Activated CD8-positive, alpha-beta memory T cell treated with anti-CD3 and anti-CD28 coated beads, Interleukin-2, amount 50 U/mL, for 24 hours (primary cell): ENCODE data around the gene CBR4.

ENCODE experiments used
- DNase-seq: peaks from one replicate; pipeline ENCODE4 v3.0.0-alpha.2; 2020; ENCODE audit errors: extremely low read depth

CBR4 gene

DNA sequence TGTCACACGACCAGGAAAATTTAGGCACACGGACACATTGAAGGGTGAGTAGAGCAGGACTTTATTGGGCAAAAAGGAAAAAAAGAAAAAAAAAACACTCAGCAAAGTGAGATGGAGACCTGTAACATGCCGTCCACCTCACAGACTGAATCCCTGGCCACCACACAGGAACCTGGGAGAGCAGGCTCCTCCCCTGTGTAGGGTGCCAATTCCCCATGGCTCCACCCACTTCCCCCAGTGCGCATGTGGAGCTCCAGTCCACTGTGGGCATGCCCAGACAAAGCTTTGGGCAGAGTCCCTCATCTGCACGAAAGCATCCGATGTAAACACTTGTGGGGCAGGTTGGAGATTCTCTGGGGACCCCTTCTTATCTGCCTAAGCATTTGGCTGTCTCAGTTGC lies 23.6 kb upstream of the CBR4 start:
- DNase-seq: no peak

DNA sequence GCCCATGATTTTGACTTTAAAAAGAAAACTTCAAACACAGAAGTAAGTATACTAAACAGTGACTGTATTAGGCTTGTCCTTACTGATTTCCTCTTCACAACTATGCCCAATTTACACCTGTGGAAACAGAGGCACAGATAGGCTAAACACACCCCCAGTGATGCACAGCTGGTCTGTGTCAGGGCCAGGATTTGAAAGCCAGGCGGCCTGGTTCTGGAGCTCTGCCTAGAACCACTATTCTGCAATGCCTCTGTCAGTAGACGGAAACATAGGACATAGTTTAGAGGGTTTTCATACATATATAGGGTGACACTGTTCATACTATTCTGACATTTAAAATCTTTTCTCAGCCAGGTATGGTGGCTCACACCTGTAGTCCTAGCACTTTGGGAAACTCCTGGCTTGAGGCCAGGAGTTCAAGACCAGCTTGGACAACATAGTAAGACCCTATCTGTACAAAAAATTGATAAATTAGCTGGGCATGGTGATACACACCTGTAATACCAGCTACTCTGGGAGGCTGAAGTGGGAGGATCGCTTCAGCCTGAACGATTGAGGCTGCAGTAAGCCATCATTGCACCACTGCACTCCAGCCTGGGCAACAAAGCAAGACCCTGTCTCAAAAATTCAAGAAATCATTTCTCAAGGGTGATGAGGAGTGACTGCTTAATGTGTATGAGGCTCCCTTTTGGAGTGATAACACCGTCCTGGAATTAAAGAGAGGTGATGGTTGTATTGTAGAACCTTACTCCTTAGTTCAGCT lies 23.0 kb upstream of the CBR4 start:
- DNase-seq: no peak

DNA sequence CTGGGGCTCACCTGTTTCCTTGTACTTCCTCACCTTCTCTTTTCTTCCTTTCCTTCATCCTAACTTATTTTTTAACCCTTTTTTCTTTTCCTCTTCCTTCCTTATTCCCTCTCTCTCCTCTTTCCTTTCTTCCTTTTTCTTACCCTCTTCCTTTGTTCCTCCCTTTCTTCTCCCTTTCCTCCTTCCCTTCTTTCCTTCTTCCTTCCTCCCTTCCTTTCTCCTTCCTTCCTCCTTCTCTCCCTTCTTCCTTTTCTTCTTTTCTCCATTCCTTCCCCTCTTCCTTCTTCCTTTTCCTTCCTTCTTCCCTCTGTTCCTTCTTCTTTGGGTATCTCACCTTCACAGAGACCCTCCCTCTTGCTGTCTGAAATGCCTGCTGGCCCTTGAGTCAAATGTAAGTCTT lies 22.1 kb upstream of the CBR4 start:
- DNase-seq: no peak

DNA sequence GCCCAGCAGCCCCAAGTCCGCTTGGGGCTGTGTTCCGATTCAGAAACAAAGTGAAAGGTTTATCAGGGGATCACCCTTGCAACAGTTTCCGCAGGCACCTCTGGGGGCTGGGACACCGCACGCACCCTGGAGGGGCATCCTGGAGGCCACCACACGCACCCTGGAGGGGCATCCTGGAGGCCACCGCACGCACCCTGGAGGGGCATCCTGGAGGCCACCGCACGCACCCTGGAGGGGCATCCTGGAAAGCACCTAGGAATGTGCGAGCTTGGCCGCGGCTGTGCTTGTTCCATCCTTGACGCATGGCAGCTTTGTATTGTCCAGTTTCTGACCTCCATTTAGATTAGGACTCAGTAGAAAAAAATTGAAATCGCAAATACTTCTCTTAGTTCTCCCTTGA lies 21.3 kb upstream of the CBR4 start:
- no peak for DNase-seq

DNA sequence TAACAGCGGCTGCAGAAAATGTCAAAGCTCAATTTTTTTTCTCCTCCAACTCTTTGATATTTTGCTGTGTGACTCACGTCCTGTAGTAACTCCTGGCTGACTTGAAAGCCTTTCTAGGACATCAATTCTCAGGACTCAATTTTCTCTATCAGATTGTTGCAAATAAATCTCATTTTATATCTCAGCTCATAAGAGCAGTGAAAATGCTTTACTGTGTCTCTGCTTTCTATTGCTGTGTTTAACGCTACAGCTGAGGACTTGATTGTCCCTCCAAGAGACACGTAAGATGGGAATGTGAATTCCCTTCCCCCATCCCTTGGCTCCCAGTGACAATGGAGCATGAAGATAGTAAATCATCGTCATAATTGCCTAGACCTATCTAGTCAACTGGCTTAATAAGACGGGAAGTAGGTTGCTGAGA lies 20.5 kb upstream of the CBR4 start:
- DNase-seq: no peak

DNA sequence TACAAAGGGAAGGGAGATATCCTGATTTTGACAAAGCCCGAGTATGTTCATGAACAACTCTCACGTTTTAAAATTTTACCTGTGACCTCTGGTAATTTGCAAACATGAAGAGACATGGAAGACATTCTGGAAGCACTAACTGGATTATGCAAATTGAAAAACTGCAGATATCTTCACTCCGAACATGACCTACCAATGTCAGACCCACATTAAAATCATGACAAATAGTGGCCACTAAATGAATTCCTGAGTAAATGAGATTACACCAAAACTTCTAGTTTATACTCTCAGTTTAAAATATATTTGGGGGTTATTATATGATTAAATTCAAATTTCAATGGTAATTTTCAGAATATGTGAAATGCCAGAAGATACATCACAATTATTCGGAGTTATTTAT lies 19.9 kb upstream of the CBR4 start:
- DNase-seq: no peak

DNA sequence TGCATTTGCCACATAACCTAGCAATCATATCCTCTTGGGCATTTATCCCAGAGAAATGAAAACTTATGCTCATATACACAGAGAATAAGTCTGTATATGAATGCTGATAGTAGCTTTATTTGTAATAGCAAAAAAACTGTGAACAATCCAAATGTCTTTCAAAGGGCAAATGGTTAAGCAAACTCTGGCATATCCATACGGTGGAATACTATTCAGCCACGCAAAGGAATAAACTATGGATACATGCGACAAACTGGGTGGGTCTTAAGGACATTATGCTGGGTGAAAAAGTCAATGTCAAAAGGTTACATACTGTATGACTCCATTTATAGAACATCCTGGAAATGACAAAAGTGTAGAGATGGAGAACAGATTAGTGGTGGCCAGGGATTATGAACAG lies 17.6 kb upstream of the CBR4 start:
- no peak for DNase-seq

DNA sequence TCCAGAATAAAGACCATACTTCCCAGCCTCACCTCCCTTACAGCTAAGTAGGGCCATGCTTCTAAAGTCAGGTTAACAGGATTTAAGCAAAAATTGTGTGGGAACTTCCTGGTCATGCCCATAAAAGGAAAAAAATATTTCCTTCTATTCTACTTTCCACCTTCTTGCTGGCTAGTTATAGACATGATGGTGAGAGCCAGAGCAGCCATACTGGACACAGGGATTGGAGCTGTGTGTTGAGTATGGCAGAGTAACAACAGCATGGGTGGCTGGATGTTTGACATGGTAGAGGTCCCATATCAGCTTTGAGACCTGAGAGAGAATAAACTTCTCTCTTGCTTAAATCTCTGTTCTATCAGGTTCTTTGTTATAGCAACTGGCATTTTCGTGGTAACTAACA lies 15.1 kb upstream of the CBR4 start:
- DNase-seq: no peak

DNA sequence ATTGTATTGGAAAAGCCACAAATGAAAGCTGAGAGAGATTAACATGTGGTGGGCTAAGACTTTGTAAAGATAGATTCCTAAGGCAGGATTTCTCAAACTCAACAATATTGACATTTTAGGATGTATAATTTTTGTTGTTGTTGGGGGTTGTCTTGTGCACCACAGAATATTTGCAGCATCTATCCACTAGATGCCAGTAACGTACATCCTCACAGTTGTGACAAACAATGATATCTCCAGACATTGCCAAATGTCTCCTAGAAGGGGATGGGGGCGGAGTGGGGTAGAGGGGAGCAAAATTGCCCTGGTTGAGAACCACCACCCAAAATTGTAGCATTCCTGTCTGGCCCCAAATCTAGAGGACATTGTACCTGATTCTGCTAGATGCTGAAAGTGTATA lies 14.7 kb upstream of the CBR4 start:
- DNase-seq: no peak

DNA sequence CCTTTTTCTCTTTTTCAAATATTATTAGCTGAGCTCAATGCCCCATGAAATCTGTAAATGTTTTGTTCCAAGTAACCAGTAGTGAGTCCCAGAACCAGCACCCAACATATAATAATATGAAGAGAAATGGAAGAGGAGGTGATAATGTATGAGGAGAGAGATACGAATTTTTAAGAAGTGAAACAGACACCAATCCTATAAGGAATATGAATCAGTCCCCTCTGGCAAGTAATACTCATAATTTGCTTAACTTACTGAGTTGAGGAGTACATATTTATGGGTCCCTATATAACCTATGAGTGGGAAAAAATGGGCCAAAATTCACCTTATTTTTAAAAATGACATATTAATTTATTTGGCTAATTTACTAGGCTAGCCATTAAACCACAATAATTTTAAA lies 8.4 kb upstream of the CBR4 start:
- no peak for DNase-seq

DNA sequence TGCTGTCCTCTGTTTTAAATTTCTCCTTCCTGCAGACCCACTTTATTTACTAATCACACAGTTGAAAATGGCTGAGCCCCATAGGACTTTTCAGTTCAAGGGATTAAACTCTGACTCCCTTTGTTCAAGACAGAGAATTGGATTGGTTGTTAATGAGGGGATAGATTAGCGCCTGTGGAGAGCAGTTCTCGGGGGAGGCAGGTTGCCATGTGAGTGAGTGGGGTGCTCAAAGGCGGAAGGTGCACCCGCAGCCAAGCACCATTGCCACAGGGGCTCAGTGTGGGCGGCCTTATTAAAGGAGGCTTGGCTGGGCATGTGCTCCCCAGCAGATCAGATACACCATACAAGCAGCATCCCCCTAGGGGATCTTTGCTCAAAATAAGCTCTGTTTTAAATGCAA lies 7.9 kb upstream of the CBR4 start:
- DNase-seq: no peak

DNA sequence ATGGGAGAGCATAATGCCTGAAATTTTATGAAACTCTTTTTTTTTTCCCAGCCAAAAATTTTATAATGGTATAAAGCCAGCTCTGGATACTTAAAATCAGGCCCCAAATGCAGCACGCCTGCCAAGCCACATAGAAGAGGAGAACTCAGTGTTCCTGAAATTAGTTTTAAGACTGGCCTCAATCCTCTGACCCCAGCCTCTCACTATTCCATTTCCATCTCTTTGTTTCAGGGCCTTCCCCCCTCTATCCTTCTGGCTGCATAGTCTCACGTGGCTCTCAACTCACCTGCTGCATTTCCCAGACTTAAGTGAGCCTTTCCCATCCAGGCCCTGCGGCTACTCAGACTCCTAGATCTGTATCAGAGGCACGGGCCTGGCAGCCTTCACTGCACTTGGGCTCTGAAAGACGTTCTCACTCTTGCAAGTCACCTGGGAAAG lies 5.2 kb upstream of the CBR4 start:
- DNase-seq: no peak

DNA sequence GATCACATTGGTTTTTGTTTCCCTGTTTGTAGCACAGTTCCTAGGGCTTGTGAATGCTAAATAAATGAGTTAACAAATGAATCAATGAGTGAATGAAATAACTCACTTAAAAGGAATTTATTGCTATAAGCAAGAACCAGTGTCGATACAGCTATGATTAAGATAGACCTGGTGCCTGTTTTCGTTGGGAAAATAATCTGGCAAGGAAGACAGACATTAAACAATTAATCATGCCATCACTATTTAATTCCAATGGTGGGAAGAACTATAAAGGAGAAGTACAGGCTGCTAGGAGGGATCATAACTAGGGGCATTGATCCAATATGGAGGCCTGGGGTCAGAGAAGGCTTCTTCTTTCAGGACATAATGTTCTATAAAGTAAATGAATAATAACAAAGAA lies 4.5 kb upstream of the CBR4 start:
- no peak for DNase-seq

DNA sequence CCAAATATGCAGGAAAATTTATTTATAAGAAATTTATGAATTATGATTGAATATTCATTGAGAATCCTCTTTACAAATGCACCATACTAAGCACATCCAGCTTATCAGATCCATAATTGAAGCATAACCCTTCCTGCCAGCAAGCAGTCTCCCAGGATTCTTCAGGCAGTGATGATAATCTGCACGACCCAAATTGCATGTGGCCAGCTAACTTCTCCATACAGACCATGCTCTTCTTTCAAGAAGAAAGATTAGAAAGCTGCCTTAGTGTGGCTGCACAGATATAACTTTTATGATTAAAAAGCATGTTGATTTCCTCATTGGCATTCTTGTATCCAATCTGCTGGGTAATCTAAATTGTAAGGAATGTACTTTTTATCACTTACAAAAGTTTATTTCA lies 3.3 kb upstream of the CBR4 start:
- DNase-seq: no peak

DNA sequence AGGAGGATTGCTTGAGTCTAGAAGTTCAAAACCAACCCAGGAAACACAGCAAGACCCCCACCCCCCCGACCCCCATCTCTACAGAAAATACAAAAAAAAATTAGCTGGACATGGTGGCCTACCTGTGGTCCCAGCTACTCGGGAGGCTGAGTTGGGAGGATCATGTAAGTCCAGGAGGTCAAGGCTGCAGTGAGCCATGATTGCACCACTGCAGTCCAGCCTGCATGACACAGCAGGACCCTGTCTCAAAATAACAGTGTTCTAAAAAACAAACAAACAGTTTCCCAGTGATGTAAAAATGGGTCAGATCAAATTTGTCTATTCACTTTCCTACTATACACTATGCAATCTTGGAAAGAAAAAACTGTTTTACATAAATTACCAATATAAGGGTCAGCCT lies 2.0 kb upstream of the CBR4 start:
- no peak for DNase-seq

DNA sequence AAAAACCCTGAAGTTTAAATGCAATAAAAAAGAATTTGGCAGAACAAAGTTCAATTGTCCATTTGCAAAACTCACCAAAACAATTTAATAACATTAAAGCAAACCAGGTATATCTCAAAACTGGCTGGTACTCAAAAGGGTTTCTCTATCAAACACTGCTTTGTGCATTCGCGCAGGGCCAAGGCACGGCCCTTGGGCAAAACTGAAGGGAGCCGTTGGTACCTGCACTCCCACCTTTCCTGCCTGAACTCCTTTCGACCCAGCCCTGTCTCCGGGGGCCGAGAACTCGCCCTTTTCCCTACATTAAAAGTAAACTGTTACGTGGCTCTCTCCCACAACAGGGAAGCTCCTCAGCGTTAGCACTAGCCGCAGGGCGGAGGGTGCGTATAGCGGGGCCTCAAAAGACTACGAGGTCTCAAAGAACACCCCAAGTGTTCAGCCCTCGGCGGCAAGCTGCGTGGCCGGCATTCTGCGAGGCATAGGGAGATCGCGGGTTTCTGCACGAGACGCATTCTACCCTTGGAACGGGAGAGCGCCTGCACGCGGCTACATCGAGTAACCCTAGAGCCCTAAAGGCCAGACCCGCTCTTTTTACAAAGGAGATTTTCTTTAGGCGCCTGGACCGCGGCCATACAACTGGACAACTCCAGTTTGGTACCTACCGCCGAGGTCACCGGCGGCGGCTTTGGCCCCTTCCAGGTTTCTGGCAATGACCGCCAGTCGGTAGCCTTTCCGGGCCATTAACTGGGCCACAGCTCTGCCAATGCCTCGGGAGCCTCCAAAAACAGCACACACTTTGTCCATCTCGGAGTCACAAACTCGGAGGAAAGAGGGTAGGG lies 550 bp downstream of the CBR4 start:
- DNase-seq: no peak

DNA sequence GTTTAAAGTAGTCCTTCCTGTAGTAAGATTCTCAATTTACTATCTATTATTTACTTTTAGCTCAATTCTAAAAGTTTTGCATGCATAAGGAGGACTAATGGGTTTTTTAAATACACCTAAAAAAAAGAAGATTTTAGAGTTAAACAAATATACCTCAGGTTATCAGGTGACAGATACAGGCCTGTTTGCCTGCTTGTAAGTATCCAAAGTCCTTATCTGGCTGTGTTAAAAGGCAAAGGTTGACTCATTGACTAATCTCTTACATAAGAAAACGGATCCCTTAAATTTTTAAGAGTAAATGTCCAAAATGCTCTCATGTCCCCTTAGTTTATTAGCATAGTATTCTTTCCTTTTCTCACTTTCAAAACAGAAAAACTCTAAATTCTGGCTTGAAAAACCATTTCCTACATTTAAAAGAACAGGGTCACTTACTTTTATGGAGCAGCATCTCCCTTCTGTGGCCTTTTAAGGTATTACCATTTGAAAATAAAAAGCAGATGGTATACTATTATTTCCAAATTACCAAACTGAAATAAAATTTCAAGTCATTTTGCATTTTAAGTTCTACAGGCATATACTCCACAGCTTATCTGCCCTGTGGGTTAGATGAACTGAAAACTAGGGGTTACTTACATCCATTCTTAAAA lies 4.5 kb downstream of the CBR4 start:
- DNase-seq: no peak

DNA sequence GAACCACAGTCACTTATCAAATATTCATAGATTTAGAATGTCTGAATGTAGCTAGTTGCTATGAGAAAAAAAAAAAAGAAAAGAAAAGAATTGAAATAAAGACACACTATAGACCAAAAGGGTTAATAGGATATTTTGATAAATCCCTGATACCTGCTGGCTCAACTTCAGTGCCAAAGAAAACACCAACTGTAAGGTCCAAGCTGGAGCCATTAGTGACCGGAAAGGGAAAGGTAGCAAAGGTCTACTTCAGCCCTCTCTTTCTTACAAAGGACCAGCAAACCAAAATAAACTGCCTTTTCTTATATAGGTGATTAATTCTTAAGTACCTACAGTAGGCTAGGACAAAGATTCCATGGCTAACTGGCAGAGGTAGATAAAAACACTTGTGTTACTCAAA lies 9.7 kb downstream of the CBR4 start:
- DNase-seq: no peak

DNA sequence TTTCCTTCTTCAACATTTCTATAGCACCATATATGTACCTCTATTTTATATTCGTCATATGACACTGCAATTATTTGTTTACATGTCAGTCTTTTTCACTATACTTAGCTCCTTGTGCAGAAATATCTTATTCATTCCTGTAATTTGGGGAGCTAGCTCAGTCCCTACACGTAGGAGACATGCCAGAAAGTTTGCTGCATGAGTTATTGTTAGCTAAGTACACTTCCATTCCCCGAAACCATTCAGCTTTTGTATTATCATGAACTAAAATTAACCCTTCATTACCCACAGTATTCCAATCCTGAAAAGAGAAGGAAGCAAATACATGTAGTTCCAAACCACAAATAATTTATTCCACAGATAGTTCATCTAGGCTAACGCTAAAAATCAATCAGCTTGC lies 10.2 kb downstream of the CBR4 start:
- no peak for DNase-seq

DNA sequence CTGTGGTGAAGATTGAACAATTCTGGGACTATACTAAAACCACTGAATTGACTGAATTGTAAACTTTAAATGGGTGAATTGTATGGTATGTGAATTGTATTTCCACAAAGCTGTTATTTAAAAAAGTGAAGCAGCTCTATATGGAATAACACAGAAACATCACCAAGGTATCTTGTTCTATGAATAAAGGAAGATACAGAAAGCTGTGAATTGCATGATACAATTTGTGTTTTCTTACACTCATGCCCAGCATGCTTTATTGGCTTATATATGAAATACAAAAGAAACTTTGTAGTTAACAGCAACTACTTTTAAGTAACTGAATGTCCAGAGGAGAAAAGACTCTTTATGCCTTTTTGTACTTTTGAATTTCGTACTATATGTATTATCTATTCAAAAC lies 11.5 kb downstream of the CBR4 start:
- no peak for DNase-seq

DNA sequence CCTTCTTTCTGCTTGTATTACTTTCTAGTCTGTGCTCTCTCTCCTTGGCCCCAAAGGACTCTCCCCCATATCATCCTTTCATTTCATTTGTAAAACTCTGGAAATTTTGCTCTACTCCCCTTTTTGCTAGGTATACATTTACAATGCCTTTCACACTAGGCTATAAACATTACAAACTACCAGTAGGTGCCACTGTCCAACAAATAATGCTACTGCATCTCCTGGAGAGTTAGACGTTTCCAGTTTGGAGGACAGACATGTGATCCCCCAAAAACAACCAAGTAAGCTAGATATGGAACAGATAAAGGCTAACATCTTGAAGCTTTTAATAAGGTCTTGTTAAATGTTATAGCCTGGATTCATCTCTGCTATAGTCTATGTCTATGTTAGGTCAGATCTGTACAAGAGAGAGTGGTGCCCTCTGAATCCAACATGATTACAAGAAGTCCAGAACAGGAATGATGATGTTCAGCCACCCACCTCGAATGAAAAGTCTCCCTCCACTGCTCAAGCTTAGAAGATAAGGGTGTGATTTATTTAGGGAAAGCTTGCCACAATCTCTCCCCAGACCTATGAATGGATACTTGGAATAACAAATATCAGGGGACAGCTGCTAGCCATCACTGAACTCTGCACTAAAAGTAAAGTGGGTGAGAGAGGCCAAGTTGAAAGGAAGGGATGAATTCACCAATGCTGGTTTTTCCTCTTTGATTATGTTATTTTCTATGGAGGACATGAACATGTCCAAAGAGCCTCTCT lies 14.3 kb downstream of the CBR4 start:
- DNase-seq: no peak

DNA sequence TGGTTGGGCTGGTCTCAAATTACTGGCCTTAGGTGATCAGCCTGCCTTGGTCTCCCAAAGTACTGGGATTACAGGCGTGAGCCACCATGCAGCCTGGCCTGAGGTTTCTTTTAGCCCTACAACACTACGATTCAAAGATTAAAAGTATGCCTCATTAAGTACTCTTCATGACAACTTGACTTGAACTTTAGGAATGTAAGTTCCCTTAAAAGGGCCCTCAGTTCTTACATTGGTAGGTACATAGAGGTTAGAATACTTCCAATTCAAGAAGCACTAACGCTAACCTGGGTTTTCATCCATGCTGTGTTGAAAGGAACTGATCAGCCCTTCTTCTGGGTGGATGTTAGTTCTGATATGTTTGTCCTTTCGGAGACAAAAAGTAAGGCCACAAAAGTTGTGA lies 15.1 kb downstream of the CBR4 start:
- no peak for DNase-seq
